GM23338 (cell line): ENCODE results near the gene AGPAT3. TPM values are rescaled to one million over a fixed set of nuclear protein-coding genes. Genes with fewer than 3 reads are reported as not detected.
A peak's percentile ranks its signal among the peaks of the same experiment; 100 is the strongest.

Experiments
- ATAC-seq: fragments of 200-7000 bp; cut with Tn5 transposase; 3 replicates; pipeline ENCODE4 v1.9.1; 2020
- DNase-seq: peaks from one replicate; pipeline ENCODE4 v3.0.0-alpha.2; 2015; ENCODE audit warnings: low spot score
- H2AFZ ChIP-seq: fragments of 200-600 bp; sonication (generic); 2 replicates; pipeline ENCODE4 v1.8.0; 2016; ENCODE audit warnings: antibody characterized with exemption, mild to moderate bottlenecking, moderate library complexity
- H3F3A ChIP-seq: fragments of 200-600 bp; sonication (generic); replicated peaks from 2 replicates; pipeline ENCODE4 v1.8.0; 2017; ENCODE audit warnings: antibody characterized with exemption, mixed run types, low read depth
- H3K27ac ChIP-seq: fragments of 200-600 bp; sonication (generic); 2 replicates; pipeline ENCODE4 v1.6.1; 2016; ENCODE audit warnings: low read depth
- H3K27me3 ChIP-seq: fragments of 200-600 bp; sonication (generic); 2 replicates; pipeline ENCODE4 v1.8.0; 2016; ENCODE audit warnings: mild to moderate bottlenecking, mixed run types, moderate library complexity; ENCODE audit not compliant: insufficient read depth
- H3K36me3 ChIP-seq: fragments of 200-600 bp; sonication (generic); 2 replicates; pipeline ENCODE4 v1.8.0; 2016; ENCODE audit warnings: mild to moderate bottlenecking; ENCODE audit not compliant: insufficient read depth
- H3K4me1 ChIP-seq: fragments of 200-600 bp; sonication (generic); 2 replicates; pipeline ENCODE4 v1.8.0; 2016; ENCODE audit warnings: mild to moderate bottlenecking, moderate library complexity; ENCODE audit not compliant: insufficient read depth
- H3K4me2 ChIP-seq: fragments of 200-600 bp; sonication (generic); 2 replicates; pipeline ENCODE4 v1.7.1; 2017; ENCODE audit warnings: mixed run types
- H3K4me3 ChIP-seq: fragments of 200-600 bp; sonication (generic); 2 replicates; pipeline ENCODE4 v1.6.1; 2016; ENCODE audit warnings: mixed run types
- H3K79me2 ChIP-seq: fragments of 200-600 bp; sonication (generic); replicated peaks from 2 replicates; pipeline ENCODE4 v1.8.0; 2017; ENCODE audit warnings: mild to moderate bottlenecking; ENCODE audit not compliant: insufficient read depth
- H3K9me2 ChIP-seq: fragments of 200-600 bp; sonication (generic); 2 replicates; pipeline ENCODE4 v1.8.0; 2017; ENCODE audit not compliant: insufficient read depth
- H4K20me1 ChIP-seq: fragments of 200-600 bp; sonication (generic); replicated peaks from 2 replicates; pipeline ENCODE4 v1.8.0; 2017; ENCODE audit warnings: mild to moderate bottlenecking; ENCODE audit not compliant: insufficient read depth
- H3K27ac Mint-ChIP-seq: 2 replicates; pipeline ENCODE4 v1.8.0; 2020; ENCODE audit warnings: inconsistent platforms, mild to moderate bottlenecking, moderate library complexity, mixed read lengths
- H3K27me3 Mint-ChIP-seq: 3 replicates; pipeline ENCODE4 v1.8.0; 2022; ENCODE audit warnings: low read depth, mild to moderate bottlenecking, moderate library complexity, mixed read lengths, inconsistent platforms; ENCODE audit not compliant: insufficient read depth, poor library complexity
- H3K36me3 Mint-ChIP-seq: 3 replicates; pipeline ENCODE4 v1.8.0; 2021; ENCODE audit warnings: low read depth, mild to moderate bottlenecking, inconsistent platforms, moderate library complexity, mixed read lengths
- H3K4me1 Mint-ChIP-seq: 3 replicates; pipeline ENCODE4 v1.8.0; 2020; ENCODE audit warnings: mild to moderate bottlenecking, inconsistent platforms, mixed read lengths
- H3K4me3 Mint-ChIP-seq: 3 replicates; pipeline ENCODE4 v1.8.0; 2021; ENCODE audit warnings: moderate library complexity, mild to moderate bottlenecking, inconsistent platforms, mixed read lengths
- H3K9me3 Mint-ChIP-seq: 3 replicates; pipeline ENCODE4 v1.8.0; 2020; ENCODE audit warnings: moderate library complexity, mild to moderate bottlenecking, inconsistent platforms, mixed read lengths
- CREB1 ChIP-seq: fragments of 250-450 bp; sonication (Bioruptor Pico); IDR thresholded peaks from 2 replicates; pipeline ENCODE4 v1.5.0; 2020; ENCODE audit warnings: low read depth, mild to moderate bottlenecking, moderate library complexity
- CTCF ChIP-seq, 2 experiments: fragments of 200-600 bp in 1 of 2; sonication (generic) in 1 of 2; conservative IDR thresholded peaks; 2 replicates each; pipeline versions ENCODE4 v1.5.1 to v1.6.1; 2016 to 2017; ENCODE audit warnings: antibody characterized with exemption in 2 of 2, low read depth in 2 of 2, mild to moderate bottlenecking in 2 of 2, moderate library complexity in 1 of 2
- ETS1 ChIP-seq: IDR thresholded peaks from 2 replicates; pipeline ENCODE4 v1.6.1; 2016; ENCODE audit warnings: antibody characterized with exemption
- EZH2 ChIP-seq: fragments of 200-600 bp; sonication (generic); IDR thresholded peaks from one replicate; pipeline ENCODE4 v1.8.0; 2017; ENCODE audit warnings: antibody characterized with exemption, mild to moderate bottlenecking, low read depth; ENCODE audit not compliant: unreplicated experiment
- EZH2phosphoT487 ChIP-seq: fragments of 200-600 bp; sonication (generic); IDR thresholded peaks from one replicate; pipeline ENCODE4 v1.8.1; 2018; ENCODE audit warnings: antibody characterized with exemption; ENCODE audit not compliant: unreplicated experiment
- JUNB ChIP-seq: IDR thresholded peaks from one replicate; pipeline ENCODE4 v1.6.1; 2016; ENCODE audit warnings: antibody characterized with exemption; ENCODE audit not compliant: unreplicated experiment
- NANOG ChIP-seq: IDR thresholded peaks from 2 replicates; pipeline ENCODE4 v1.6.1; 2016; ENCODE audit warnings: antibody characterized with exemption, borderline replicate concordance
- POLR2AphosphoS5 ChIP-seq: IDR thresholded peaks from 2 replicates; pipeline ENCODE4 v1.6.1; 2016; ENCODE audit warnings: antibody characterized with exemption, low read depth
- REST ChIP-seq: IDR thresholded peaks from one replicate; pipeline ENCODE4 v1.6.1; 2018; ENCODE audit warnings: antibody characterized with exemption; ENCODE audit not compliant: unreplicated experiment
- STAT1 ChIP-seq: IDR thresholded peaks from one replicate; pipeline ENCODE4 v1.6.1; 2016; ENCODE audit warnings: antibody characterized with exemption; ENCODE audit not compliant: unreplicated experiment
- ZNF114 ChIP-seq: fragments of 250-450 bp; sonication (Bioruptor Pico); IDR thresholded peaks from 2 replicates; pipeline ENCODE4 v1.5.0; 2020; ENCODE audit warnings: mild to moderate bottlenecking, moderate library complexity
- ZNF331 ChIP-seq: fragments of 250-450 bp; sonication (Bioruptor Pico); IDR thresholded peaks from 2 replicates; pipeline ENCODE4 v1.5.0; 2020; ENCODE audit warnings: low read depth, mild to moderate bottlenecking, moderate library complexity
- ZNF462 ChIP-seq: fragments of 250-450 bp; sonication (Bioruptor Pico); IDR thresholded peaks from 2 replicates; pipeline ENCODE4 v1.5.0; 2020; ENCODE audit warnings: mild to moderate bottlenecking, moderate library complexity
- polyA plus RNA-seq: library from polyadenylated mRNA; unstranded; fragments of >200 nt; fragmentation: Nextera tagmentation; extraction: Ambion mirVana; gene quantifications from 2 replicates; pipeline ENCODE4 v1.2.1, GENCODE V29; 2016
- total RNA-seq: library from RNA; depleted of rRNA; stranded (reverse); fragments of >200 nt; shearing (Covaris generic); gene quantifications from 2 replicates; pipeline ENCODE4 v1.2.3, GENCODE V29; 2014

Gene AGPAT3
- total and polyA plus RNA-seq, 2 experiments from 2014 or later = 2.1 to 6.1 TPM

- H3K4me1 ChIP-seq = peaks cover 21% of the 10 kb centered on the region
- no peak overlapping the region; the same call in 1 of the 2 replicates for H3K27ac ChIP-seq
- peak; percentile 43 for DNase-seq
- H3K9me2 ChIP-seq = no peaks in the 10 kb centered on the region
- H3K4me3 ChIP-seq = no peak overlapping the region
- Mint-ChIP-seq H3K27me3 (peaks cover 7% of the 10 kb centered on the region), H3K4me1 (peaks cover 28% of the 10 kb centered on the region), H3K4me3 (no peak overlapping the region), H3K27ac (peak overlapping the region; percentile 78), H3K9me3 (no peaks in the 10 kb centered on the region), H3K36me3 (peaks cover 5% of the 10 kb centered on the region; the same call in 1 of the 3 replicates)
- H2AFZ ChIP-seq = no peak overlapping the region
- peak; percentile 76 for ATAC-seq
- H3K79me2 ChIP-seq = peaks cover 100% of the 10 kb centered on the region
- H4K20me1 ChIP-seq = peaks cover 55% of the 10 kb centered on the region
- 0 out of 2 replicates have a peak overlapping the region, but pooled peaks have one; percentile 9 for H3K4me2 ChIP-seq
- TF ChIP-seq STAT1 (no peak), EZH2phosphoT487 (no peak), EZH2 (no peak), JUNB (no peak), NANOG (no peak), POLR2AphosphoS5 (no peak), ZNF462 (CRISPR knock-in tag) (no peak), ETS1 (no peak), ZNF331 (CRISPR knock-in tag) (no peak), CTCF (conservative IDR thresholded peaks at IDR 0.05; ENCODE audit: low read depth in 2 of 2) (no peak), CREB1 (CRISPR knock-in tag) (no peak), REST (no peak), ZNF114 (no peak)
- H3K27me3 ChIP-seq = no peaks in the 10 kb centered on the region
- H3F3A ChIP-seq = no peaks in the 10 kb centered on the region
- H3K36me3 ChIP-seq = no peaks in the 10 kb centered on the region
Observed at GRCh38 chr21:44024887-44025353, 159.9 kb downstream of the AGPAT3 start.
